ENCODE data around the gene CEP70.
"Not testable (repeated sequence)": the region's sequence is repeated elsewhere in the genome, so short reads cannot be mapped to it uniquely, and the experiment has no call there.

The CEP70 gene

GRCh38 chr3:138468886-138469285, 125.2 kb downstream of the CEP70 start:
- DNase-seq (ENCODE audit: low read depth): peak; percentile 18

GRCh38 chr3:138468451-138468850, 125.6 kb downstream of the CEP70 start:
- no peak for DNase-seq (ENCODE audit: low read depth)

- no peak for DNase-seq (ENCODE audit: low read depth)
Measured at GRCh38 chr3:138467931-138468330, 126.1 kb downstream of the CEP70 start.

GRCh38 chr3:138465925-138466324, 128.1 kb downstream of the CEP70 start:
- peak; percentile 37 for DNase-seq (ENCODE audit: low read depth)

- DNase-seq (ENCODE audit: low read depth): no peak
Measured at GRCh38 chr3:138465451-138465850, 128.6 kb downstream of the CEP70 start.

- DNase-seq (ENCODE audit: low read depth): no peak
Measured at GRCh38 chr3:138464491-138464860, 129.6 kb downstream of the CEP70 start.

GRCh38 chr3:138463724-138464490, 130.2 kb downstream of the CEP70 start:
- no peak for DNase-seq (ENCODE audit: low read depth)

- DNase-seq (ENCODE audit: low read depth): no peak
Measured at GRCh38 chr3:138461896-138462295, 132.2 kb downstream of the CEP70 start.

GRCh38 chr3:138461246-138461645, 132.8 kb downstream of the CEP70 start:
- peak; percentile 12 for DNase-seq (ENCODE audit: low read depth)

GRCh38 chr3:138460536-138461205, 133.4 kb downstream of the CEP70 start:
- DNase-seq (ENCODE audit: low read depth): no peak

- no peak for DNase-seq (ENCODE audit: low read depth)
Measured at GRCh38 chr3:138459619-138460535, 134.2 kb downstream of the CEP70 start.

- no peak for DNase-seq (ENCODE audit: low read depth)
Measured at GRCh38 chr3:138458774-138459499, 135.1 kb downstream of the CEP70 start.

GRCh38 chr3:138457863-138458735, 136.0 kb downstream of the CEP70 start:
- no peak for DNase-seq (ENCODE audit: low read depth)

GRCh38 chr3:138456961-138457862, 136.8 kb downstream of the CEP70 start:
- no peak for DNase-seq (ENCODE audit: low read depth)

GRCh38 chr3:138455801-138456716, 138.0 kb downstream of the CEP70 start:
- peak; percentile 36 for DNase-seq (ENCODE audit: low read depth)

GRCh38 chr3:138453940-138454339, 140.1 kb downstream of the CEP70 start:
- not testable (repeated sequence) for DNase-seq (ENCODE audit: low read depth)

- DNase-seq (ENCODE audit: low read depth): no peak
Measured at GRCh38 chr3:138452436-138452835, 141.6 kb downstream of the CEP70 start.

GRCh38 chr3:138451595-138452162, 142.4 kb downstream of the CEP70 start:
- no peak for DNase-seq (ENCODE audit: low read depth)

All from iris pigment epithelial cell (primary cell).